ENCODE measurements around the gene REEP6.

The REEP6 gene

GRCh38 chr19:1482361-1483130, 8.4 kb upstream of the REEP6 start:
- no peak overlapping the region for H3K4me3 ChIP-seq (ENCODE audit: low read length)
- no peak for DNase-seq (ENCODE audit: low read depth)
- no peak for TF ChIP-seq CTCF (conservative IDR thresholded peaks at IDR 0.05; ENCODE audit: low read length)

- H3K4me3 ChIP-seq (ENCODE audit: low read length), result no peak overlapping the region
- DNase-seq (ENCODE audit: low read depth), result no peak
- TF ChIP-seq CTCF (conservative IDR thresholded peaks at IDR 0.05; ENCODE audit: low read length), result no peak
Observed at GRCh38 chr19:1483131-1483978, 7.6 kb upstream of the REEP6 start.

GRCh38 chr19:1483979-1484428, 7.0 kb upstream of the REEP6 start:
- no peak for DNase-seq (ENCODE audit: low read depth)
- no peak for TF ChIP-seq CTCF (conservative IDR thresholded peaks at IDR 0.05; ENCODE audit: low read length)
- no peak overlapping the region for H3K4me3 ChIP-seq (ENCODE audit: low read length)

GRCh38 chr19:1486720-1487575, 4.0 kb upstream of the REEP6 start:
- no peak for DNase-seq (ENCODE audit: low read depth)
- TF ChIP-seq CTCF (conservative IDR thresholded peaks at IDR 0.05; ENCODE audit: low read length), result no peak
- no peak overlapping the region for H3K4me3 ChIP-seq (ENCODE audit: low read length)

GRCh38 chr19:1487576-1488281, 3.3 kb upstream of the REEP6 start:
- no peak for TF ChIP-seq CTCF (conservative IDR thresholded peaks at IDR 0.05; ENCODE audit: low read length)
- no peak for DNase-seq (ENCODE audit: low read depth)
- no peak overlapping the region for H3K4me3 ChIP-seq (ENCODE audit: low read length)

- H3K4me3 ChIP-seq (ENCODE audit: low read length), result no peak overlapping the region
Observed at GRCh38 chr19:1488282-1488601, 2.7 kb upstream of the REEP6 start.

More at GRCh38 chr19:1488282-1488601, 2.7 kb upstream of the REEP6 start:
- DNase-seq (ENCODE audit: low read depth), result no peak
- TF ChIP-seq CTCF (conservative IDR thresholded peaks at IDR 0.05; ENCODE audit: low read length), result no peak
